ENCODE results near the gene SLC45A1. TPM values are rescaled to one million over a fixed set of nuclear protein-coding genes. Genes with fewer than 3 reads are reported as not detected.

SLC45A1 gene
- total RNA-seq, 4 donors from 2014 or later: 5.8 to 9.8 (median 6.7) TPM

GRCh38 chr1:8343464-8344001, 25.6 kb downstream of the SLC45A1 start:
- ATAC-seq: peak; percentile 92
- Histone ChIP-seq H3K27ac (peak overlapping the region; percentile 70 to 90 (median 89)), H3K36me3 (peaks cover 0 to 20% of the 10 kb centered on the region in 2 donors), H3K4me3 (peak overlapping the region in 1 of 2 donors; percentile 35), H3K27me3 (no peaks in the 10 kb centered on the region), H3K4me1 (peaks cover 0 to 43% (median 16%) of the 10 kb centered on the region in 3 donors), H3K9me3 (no peaks in the 10 kb centered on the region)
- 18% methylated on average over 7 of the region's 32 CpGs; no CpG with 5 or more reads in 1 of the 2 donors for WGBS, 2 donors (ENCODE audit: low coverage in 1 of 2)
- TF ChIP-seq POLR2AphosphoS5 (IDR thresholded peaks at IDR 0.05): peak; percentile 97
- TF ChIP-seq EP300 (IDR thresholded peaks at IDR 0.05): peak; percentile 53
- TF ChIP-seq POLR2A (IDR thresholded peaks at IDR 0.05): no peak
- no peak for TF ChIP-seq CTCF (IDR thresholded peaks at IDR 0.05)

- Histone ChIP-seq H3K9me3 (no peaks in the 10 kb centered on the region), H3K27ac (peak overlapping the region in 1 of 4 donors; percentile 94), H3K36me3 (peaks cover 0 to 5% of the 10 kb centered on the region in 2 donors), H3K4me1 (peaks cover 0 to 58% (median 21%) of the 10 kb centered on the region in 3 donors), H3K27me3 (no peaks in the 10 kb centered on the region), H3K4me3 (no peak overlapping the region)
- 88 to 93% methylated on average over 1 to 9 of the region's 10 CpGs for WGBS, 2 donors (ENCODE audit: low coverage in 1 of 2)
- TF ChIP-seq CTCF (IDR thresholded peaks at IDR 0.05) (no peak), POLR2A (IDR thresholded peaks at IDR 0.05) (no peak), EP300 (IDR thresholded peaks at IDR 0.05) (no peak), POLR2AphosphoS5 (IDR thresholded peaks at IDR 0.05) (no peak)
- no peak for ATAC-seq
These were observed 27.1 kb downstream of the SLC45A1 start for GRCh38 chr1:8344893-8345507.

- no peaks in the 10 kb centered on the region for H3K9me3 ChIP-seq
- ATAC-seq: no peak
- H3K4me1 ChIP-seq: peaks cover 0 to 64% (median 21%) of the 10 kb centered on the region in 3 donors
- no peaks in the 10 kb centered on the region for H3K27me3 ChIP-seq
- no peak overlapping the region for H3K4me3 ChIP-seq
- TF ChIP-seq EP300 (IDR thresholded peaks at IDR 0.05) (no peak), POLR2AphosphoS5 (IDR thresholded peaks at IDR 0.05) (no peak), CTCF (IDR thresholded peaks at IDR 0.05) (no peak), POLR2A (IDR thresholded peaks at IDR 0.05) (no peak)
- 88% methylated on average over 10 of the region's 18 CpGs; no CpG with 5 or more reads in 1 of the 2 donors for WGBS, 2 donors (ENCODE audit: low coverage in 1 of 2)
- H3K36me3 ChIP-seq: no peaks in the 10 kb centered on the region
- peak overlapping the region in 2 of 4 donors; percentile 48 to 94 for H3K27ac ChIP-seq
These were observed 27.9 kb downstream of the SLC45A1 start for GRCh38 chr1:8345621-8346415.

- Histone ChIP-seq H3K4me3 (no peak overlapping the region), H3K36me3 (peaks cover 0 to 8% of the 10 kb centered on the region in 2 donors), H3K27ac (peak overlapping the region in 1 of 4 donors; percentile 94), H3K4me1 (peaks cover 0 to 76% (median 22%) of the 10 kb centered on the region in 3 donors), H3K9me3 (no peaks in the 10 kb centered on the region), H3K27me3 (no peaks in the 10 kb centered on the region)
- 77 to 100% methylated on average over 2 to 3 of the region's 15 CpGs for WGBS, 2 donors (ENCODE audit: low coverage in 1 of 2)
- TF ChIP-seq CTCF (IDR thresholded peaks at IDR 0.05) (no peak), EP300 (IDR thresholded peaks at IDR 0.05) (no peak), POLR2AphosphoS5 (IDR thresholded peaks at IDR 0.05) (no peak), POLR2A (IDR thresholded peaks at IDR 0.05) (no peak)
- ATAC-seq: no peak
These were observed 29.7 kb downstream of the SLC45A1 start for GRCh38 chr1:8347635-8348034.

All from gastroesophageal sphincter (tissue), 4 donors.